ENCODE data around the gene DNAH12. TPM values are rescaled to one million over a fixed set of nuclear protein-coding genes. Genes with fewer than 3 reads are reported as not detected.
"Not testable (repeated sequence)": the region's sequence is repeated elsewhere in the genome, so short reads cannot be mapped to it uniquely, and the experiment has no call there.

DNAH12 gene
- polyA plus RNA-seq, 4 donors, result 0.90 to 1.1 (median 1.1) TPM

- DNase-seq (ENCODE audit: low read depth in 4 of 4, low spot score in 3 of 4), result no peak
Measured at GRCh38 chr3:57530071-57530608, 14.0 kb downstream of the DNAH12 start.

GRCh38 chr3:57518276-57518915 is 25.7 kb downstream of the DNAH12 start:
- DNase-seq (ENCODE audit: low read depth in 4 of 4, low spot score in 3 of 4), result no peak

- no peak for DNase-seq (ENCODE audit: low read depth in 4 of 4, low spot score in 3 of 4)
Measured at GRCh38 chr3:57512166-57512565, 32.0 kb downstream of the DNAH12 start.

- DNase-seq (ENCODE audit: low read depth in 4 of 4, low spot score in 3 of 4), result no peak
Measured at GRCh38 chr3:57505901-57506300, 38.2 kb downstream of the DNAH12 start.

- no peak for DNase-seq (ENCODE audit: low read depth in 4 of 4, low spot score in 3 of 4)
Measured at GRCh38 chr3:57500506-57500905, 43.6 kb downstream of the DNAH12 start.

GRCh38 chr3:57497904-57498303 is 46.2 kb downstream of the DNAH12 start:
- DNase-seq (ENCODE audit: low read depth in 4 of 4, low spot score in 3 of 4), result no peak

GRCh38 chr3:57484563-57484962 is 59.6 kb downstream of the DNAH12 start:
- DNase-seq (ENCODE audit: low read depth in 4 of 4, low spot score in 3 of 4), result no peak

GRCh38 chr3:57477193-57477592 is 67.0 kb downstream of the DNAH12 start:
- DNase-seq (ENCODE audit: low read depth in 4 of 4, low spot score in 3 of 4), result not testable (repeated sequence)

GRCh38 chr3:57464801-57465200 is 79.3 kb downstream of the DNAH12 start:
- no peak for DNase-seq (ENCODE audit: low read depth in 4 of 4, low spot score in 3 of 4)

GRCh38 chr3:57464011-57464410 is 80.1 kb downstream of the DNAH12 start:
- DNase-seq (ENCODE audit: low read depth in 4 of 4, low spot score in 3 of 4), result no peak

- no peak for DNase-seq (ENCODE audit: low read depth in 4 of 4, low spot score in 3 of 4)
Measured at GRCh38 chr3:57451150-57451846, 92.8 kb downstream of the DNAH12 start.

GRCh38 chr3:57449276-57449847 is 94.8 kb downstream of the DNAH12 start:
- not testable (repeated sequence) for DNase-seq (ENCODE audit: low read depth in 4 of 4, low spot score in 3 of 4)

GRCh38 chr3:57448489-57448888 is 95.7 kb downstream of the DNAH12 start:
- not testable (repeated sequence) for DNase-seq (ENCODE audit: low read depth in 4 of 4, low spot score in 3 of 4)

GRCh38 chr3:57446318-57446841 is 97.8 kb downstream of the DNAH12 start:
- no peak for DNase-seq (ENCODE audit: low read depth in 4 of 4, low spot score in 3 of 4)

- no peak for DNase-seq (ENCODE audit: low read depth in 4 of 4, low spot score in 3 of 4)
Measured at GRCh38 chr3:57444469-57444868, 99.7 kb downstream of the DNAH12 start.

- DNase-seq (ENCODE audit: low read depth in 4 of 4, low spot score in 3 of 4), result not testable (repeated sequence)
Measured at GRCh38 chr3:57440144-57440543, 104.0 kb downstream of the DNAH12 start.

GRCh38 chr3:57438460-57438859 is 105.7 kb downstream of the DNAH12 start:
- DNase-seq (ENCODE audit: low read depth in 4 of 4, low spot score in 3 of 4), result not testable (repeated sequence)

- no peak for DNase-seq (ENCODE audit: low read depth in 4 of 4, low spot score in 3 of 4)
Measured at GRCh38 chr3:57436195-57436761, 107.9 kb downstream of the DNAH12 start.

GRCh38 chr3:57434041-57434440 is 110.1 kb downstream of the DNAH12 start:
- peak in 2 of 4 donors; percentile 6 to 11 for DNase-seq (ENCODE audit: low read depth in 4 of 4, low spot score in 3 of 4)

GRCh38 chr3:57423335-57423734 is 120.8 kb downstream of the DNAH12 start:
- no peak for DNase-seq (ENCODE audit: low read depth in 4 of 4, low spot score in 3 of 4)

- no peak for DNase-seq (ENCODE audit: low read depth in 4 of 4, low spot score in 3 of 4)
Measured at GRCh38 chr3:57421336-57421735, 122.8 kb downstream of the DNAH12 start.

Data from right renal pelvis (tissue), 4 donors.